GM20000 (cell line): ENCODE data around the gene ZNF750.

ENCODE experiments used
- DNase-seq: peaks from one replicate; pipeline ENCODE4 v3.0.0; 2012; ENCODE audit warnings: low spot score
- TF ChIP-seq, protein P1 (sequence below): IDR thresholded peaks from 2 replicates; pipeline ENCODE4 v1.5.1; 2012; ENCODE audit warnings: mild to moderate bottlenecking, control low read depth; ENCODE audit errors: extremely low read depth, missing control alignments

The ZNF750 gene

DNA sequence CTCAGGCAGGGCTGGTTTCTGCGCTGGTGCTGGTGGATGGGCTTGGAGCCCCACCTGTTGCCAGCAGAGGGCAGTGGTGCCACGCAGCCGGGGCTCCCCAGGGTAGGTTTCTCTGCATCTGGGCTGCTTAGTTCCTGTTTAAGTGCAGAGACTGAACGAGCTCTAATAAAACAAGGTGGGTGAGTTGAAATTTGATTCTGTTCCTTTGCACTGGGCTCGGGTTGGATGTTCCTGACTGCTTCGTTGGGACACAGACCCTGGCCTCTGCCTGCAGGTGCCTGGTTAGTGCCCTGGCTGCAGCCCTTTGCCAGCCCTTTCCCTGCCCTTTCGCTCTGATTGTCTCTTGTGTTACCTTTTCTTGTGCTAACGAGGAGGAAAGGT is 57.9 kb downstream of the ZNF750 start:
- DNase-seq, result peak; percentile 93
- TF ChIP-seq, protein P1, sequence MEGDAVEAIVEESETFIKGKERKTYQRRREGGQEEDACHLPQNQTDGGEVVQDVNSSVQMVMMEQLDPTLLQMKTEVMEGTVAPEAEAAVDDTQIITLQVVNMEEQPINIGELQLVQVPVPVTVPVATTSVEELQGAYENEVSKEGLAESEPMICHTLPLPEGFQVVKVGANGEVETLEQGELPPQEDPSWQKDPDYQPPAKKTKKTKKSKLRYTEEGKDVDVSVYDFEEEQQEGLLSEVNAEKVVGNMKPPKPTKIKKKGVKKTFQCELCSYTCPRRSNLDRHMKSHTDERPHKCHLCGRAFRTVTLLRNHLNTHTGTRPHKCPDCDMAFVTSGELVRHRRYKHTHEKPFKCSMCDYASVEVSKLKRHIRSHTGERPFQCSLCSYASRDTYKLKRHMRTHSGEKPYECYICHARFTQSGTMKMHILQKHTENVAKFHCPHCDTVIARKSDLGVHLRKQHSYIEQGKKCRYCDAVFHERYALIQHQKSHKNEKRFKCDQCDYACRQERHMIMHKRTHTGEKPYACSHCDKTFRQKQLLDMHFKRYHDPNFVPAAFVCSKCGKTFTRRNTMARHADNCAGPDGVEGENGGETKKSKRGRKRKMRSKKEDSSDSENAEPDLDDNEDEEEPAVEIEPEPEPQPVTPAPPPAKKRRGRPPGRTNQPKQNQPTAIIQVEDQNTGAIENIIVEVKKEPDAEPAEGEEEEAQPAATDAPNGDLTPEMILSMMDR, result peak; percentile 88

DNA sequence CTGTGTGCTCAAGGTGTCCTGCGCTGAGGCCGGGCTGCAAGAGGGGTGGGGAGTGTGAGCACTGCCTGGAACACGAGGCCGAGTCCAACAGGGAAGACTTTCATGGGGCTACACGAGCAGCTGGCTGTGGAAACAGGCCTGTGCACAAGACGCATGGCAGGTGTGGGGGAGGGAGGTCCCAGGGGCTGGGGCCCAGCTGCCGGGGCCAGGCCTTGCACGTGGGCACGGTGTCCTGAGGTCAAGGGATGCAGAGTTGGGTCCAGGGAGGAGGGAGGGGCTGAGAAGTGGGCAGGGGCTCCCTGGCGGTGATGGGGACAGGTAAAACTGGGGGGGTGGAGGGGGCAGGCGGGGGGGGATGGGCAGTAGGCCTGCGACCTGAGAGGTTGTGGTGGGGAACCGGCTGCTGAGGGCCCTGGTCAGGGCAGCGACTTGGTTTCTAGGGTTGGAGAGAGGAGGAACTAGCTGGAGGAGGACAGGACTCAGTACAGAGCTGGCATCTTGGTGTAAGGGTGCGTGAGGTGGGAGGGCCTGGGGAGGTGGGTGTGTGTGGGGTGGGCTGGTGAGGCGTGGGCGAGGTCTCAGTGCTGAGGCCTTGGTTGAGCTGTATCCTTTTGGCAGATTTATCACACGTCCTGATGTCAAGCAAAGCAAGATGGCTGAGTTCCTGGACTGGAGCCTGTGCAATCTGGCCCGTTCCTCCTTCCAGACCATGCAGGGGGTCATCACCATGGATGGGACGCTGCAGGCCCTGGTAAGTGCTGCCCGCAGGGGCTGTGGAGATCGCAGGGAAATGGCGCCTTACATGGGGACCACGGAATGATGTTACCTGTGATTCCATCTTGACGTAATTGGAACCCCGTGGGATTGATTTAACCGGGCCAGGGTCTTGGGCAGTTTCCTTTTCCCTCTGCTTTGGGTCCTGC is 58.6 kb downstream of the ZNF750 start:
- TF ChIP-seq, protein P1, result no peak
- no peak for DNase-seq

DNA sequence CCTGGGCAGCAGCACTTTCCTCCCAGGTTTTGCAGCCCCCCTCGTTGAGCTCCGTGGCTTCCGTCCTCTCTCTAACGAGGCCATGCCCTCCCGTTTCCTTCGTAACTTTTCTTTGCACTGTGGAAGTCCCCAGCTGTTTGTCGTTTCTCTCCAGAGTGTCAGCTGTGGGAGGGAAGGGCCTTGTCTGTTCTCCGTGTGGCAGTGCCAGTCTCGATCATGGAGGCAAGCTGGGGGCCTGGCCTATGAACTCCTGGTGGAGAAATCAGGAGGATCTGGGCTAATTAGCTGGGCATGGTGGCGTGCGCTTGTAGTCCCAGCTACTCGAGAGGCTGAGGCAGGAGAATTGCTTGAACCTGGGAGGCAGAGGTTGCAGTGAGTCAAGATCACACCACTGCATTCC is 59.6 kb downstream of the ZNF750 start:
- TF ChIP-seq, protein P1, result no peak
- no peak for DNase-seq

DNA sequence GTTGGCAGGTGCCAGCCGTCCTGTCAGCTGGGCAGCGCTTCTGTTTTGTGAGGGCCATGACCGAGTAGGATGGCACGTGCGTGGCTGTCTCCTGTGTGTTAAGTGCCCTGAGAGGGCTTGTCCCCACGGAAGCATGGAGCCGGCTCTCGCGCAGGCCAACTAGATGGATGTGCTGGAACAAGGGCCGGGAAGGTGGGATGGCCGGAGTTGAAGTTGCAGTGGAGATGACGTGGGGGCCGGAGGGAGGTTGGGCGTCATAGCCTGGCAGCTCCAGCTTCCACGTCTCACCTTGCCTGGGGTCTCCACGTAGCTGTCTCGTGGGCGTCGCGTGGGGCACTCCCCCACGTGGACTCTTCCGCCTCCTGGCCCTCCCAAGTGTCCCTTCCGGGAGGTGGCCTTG is 60.3 kb downstream of the ZNF750 start:
- DNase-seq, result no peak
- TF ChIP-seq, protein P1, result no peak
